Ishikawa (cell line): ENCODE results near the gene BTG2.
A peak's percentile ranks its signal among the peaks of the same experiment; 100 is the strongest.

Experiments used
- FOXM1 ChIP-seq: IDR thresholded peaks from 2 replicates; pipeline ENCODE4 v1.6.1; 2012; ENCODE audit warnings: low read depth, borderline replicate concordance
- NFIC ChIP-seq: IDR thresholded peaks from 2 replicates; pipeline ENCODE4 v1.6.1; 2012
- TAF1 ChIP-seq: IDR thresholded peaks from 2 replicates; pipeline ENCODE4 v1.6.1; 2012; ENCODE audit warnings: low read depth, mild to moderate bottlenecking
- TF ChIP-seq, protein P1 (sequence below): IDR thresholded peaks from 2 replicates; pipeline ENCODE4 v1.6.1; 2012

DNA sequence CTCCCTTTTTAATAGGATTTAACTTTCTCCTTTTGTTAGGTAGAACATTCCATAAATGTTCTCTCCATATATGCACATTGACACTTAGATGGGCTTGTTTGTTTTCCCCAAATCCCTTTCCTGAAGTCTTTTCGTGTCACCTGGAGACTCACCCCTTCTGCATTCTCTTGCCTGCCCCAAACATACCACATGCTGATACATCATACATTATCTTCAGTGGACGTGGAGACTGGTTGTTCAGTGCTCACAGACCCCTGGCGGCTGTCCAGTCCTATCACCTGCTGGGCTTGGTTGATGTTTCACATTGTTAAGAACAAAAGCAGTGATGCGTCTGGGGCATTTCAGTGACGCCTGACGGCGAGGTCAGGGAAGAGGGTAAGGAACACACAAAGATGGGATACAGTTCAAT, 23.4 kb downstream of the BTG2 start:
- TF ChIP-seq TAF1: no peak
- TF ChIP-seq, protein P1, sequence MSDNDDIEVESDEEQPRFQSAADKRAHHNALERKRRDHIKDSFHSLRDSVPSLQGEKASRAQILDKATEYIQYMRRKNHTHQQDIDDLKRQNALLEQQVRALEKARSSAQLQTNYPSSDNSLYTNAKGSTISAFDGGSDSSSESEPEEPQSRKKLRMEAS: peak; percentile 75
- TF ChIP-seq FOXM1: peak; percentile 74
- peak; percentile 96 for TF ChIP-seq NFIC
